Measurements from ENCODE around the gene POLR2H. TPM values are rescaled to one million over a fixed set of nuclear protein-coding genes. Genes with fewer than 3 reads are reported as not detected.

The POLR2H gene
- total RNA-seq, 5 donors from 2014 or later (not counting 1 experiment from before 2014, with no cell fraction given) = 33.0 to 75.1 (median 53.3) TPM

DNA sequence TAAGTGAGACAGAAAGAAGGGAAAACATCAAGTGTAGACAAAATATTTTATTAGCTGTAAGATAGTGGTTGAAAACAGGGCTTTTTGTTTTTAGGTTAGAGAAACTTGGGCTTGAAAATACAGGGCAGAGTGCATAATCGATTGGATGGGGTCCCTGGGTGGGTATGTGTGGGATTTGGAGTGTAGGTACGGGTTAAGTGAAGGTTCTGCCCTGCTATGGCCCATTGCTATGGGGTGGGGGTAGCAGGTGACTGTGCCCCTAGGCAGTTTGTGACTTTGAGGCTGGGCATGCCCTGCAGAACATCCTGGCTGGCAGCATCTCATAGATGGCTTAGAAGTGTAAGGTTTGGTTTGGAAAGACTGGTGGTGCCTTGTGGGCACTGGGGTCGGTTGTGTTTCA is 27.8 kb upstream of the POLR2H start:
- DNase-seq = no peak
- WGBS (ENCODE audit: insufficient coverage) = 88% methylated on average over 2 of the region's 3 CpGs
- H3K36me3 ChIP-seq (ENCODE audit: control insufficient read depth in 2 of 2, extremely low read depth in 1 of 2, insufficient read depth in 1 of 2, low read length in 1 of 2) = peaks cover 18 to 57% of the 10 kb centered on the region in 2 donors

DNA sequence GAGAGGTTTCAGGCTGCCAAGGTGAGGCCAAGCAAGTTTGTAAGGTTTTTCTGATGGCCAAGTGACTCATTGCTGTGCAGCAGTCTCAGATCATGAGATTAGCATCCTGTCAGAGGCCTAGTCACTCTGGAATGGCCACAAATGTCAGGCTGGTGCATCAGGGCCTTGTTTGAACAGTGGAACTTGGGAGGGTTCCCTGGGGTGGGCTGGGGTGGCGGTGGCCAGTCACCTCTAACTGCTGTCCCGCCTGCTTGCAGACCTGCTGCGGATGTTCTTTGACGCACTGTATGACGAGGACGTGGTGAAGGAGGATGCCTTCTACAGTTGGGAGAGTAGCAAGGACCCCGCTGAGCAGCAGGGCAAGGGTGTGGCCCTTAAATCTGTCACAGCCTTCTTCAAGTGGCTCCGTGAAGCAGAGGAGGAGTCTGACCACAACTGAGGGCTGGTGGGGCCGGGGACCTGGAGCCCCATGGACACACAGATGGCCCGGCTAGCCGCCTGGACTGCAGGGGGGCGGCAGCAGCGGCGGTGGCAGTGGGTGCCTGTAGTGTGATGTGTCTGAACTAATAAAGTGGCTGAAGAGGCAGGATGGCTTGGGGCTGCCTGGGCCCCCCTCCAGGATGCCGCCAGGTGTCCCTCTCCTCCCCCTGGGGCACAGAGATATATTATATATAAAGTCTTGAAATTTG is 26.9 kb upstream of the POLR2H start:
- Histone ChIP-seq H3K36me3 (ENCODE audit: control insufficient read depth in 2 of 2, extremely low read depth in 1 of 2, insufficient read depth in 1 of 2, low read length in 1 of 2) (peaks cover 14 to 50% of the 10 kb centered on the region in 2 donors), H3K27me3 (replicated peaks in 1 of 2; ENCODE audit: control insufficient read depth in 2 of 2, extremely low read depth in 1 of 2, insufficient read depth in 2 of 2, low read length in 1 of 2) (peaks cover 0 to 8% of the 10 kb centered on the region in 2 experiments), H3K9me3 (no peaks in the 10 kb centered on the region), H3K4me3 (ENCODE audit: control insufficient read depth in 1 of 2, extremely low read depth in 1 of 2, low read length in 1 of 2) (no peak overlapping the region), H3K4me1 (ENCODE audit: control insufficient read depth in 1 of 2, extremely low read depth in 1 of 2, insufficient read depth in 2 of 2, low read length in 2 of 2) (peaks cover 6 to 36% of the 10 kb centered on the region in 2 experiments), H3K27ac (ENCODE audit: low read length) (peak overlapping the region; percentile 98)
- Mint-ChIP-seq H3K27ac (peak overlapping the region; percentile 44 to 76), H3K27me3 (no peaks in the 10 kb centered on the region), H3K4me1 (peaks cover 46 to 53% (median 47%) of the 10 kb centered on the region in 3 donors), H3K9me3 (no peaks in the 10 kb centered on the region), H3K36me3 (peaks cover 27% of the 10 kb centered on the region), H3K4me3 (peak overlapping the region; percentile 17 to 87 (median 49))
- ChIA-PET CTCF (no interaction called here), POLR2A (no interaction called here)
- peak in 9 of 35 experiments; percentile 12 to 45 (median 24) for DNase-seq
- peak in 3 of 4 experiments; percentile 43 to 52 (median 44) for ATAC-seq (replicated peaks in 1 of 4)
- WGBS (ENCODE audit: insufficient coverage) = 88% methylated on average over 12 of the region's 15 CpGs

More for the DNA sequence above, 27.8 kb upstream of the POLR2H start:
- Mint-ChIP-seq H3K27ac (peak overlapping the region; percentile 44 to 76), H3K4me3 (peak overlapping the region in 1 of 3 donors; percentile 12), H3K27me3 (no peaks in the 10 kb centered on the region), H3K36me3 (peaks cover 35% of the 10 kb centered on the region), H3K4me1 (peaks cover 44 to 53% (median 45%) of the 10 kb centered on the region in 3 donors), H3K9me3 (no peaks in the 10 kb centered on the region)
- no peaks in the 10 kb centered on the region for H3K9me3 ChIP-seq
- H3K4me3 ChIP-seq (ENCODE audit: control insufficient read depth in 1 of 2, extremely low read depth in 1 of 2, low read length in 1 of 2) = no peak overlapping the region
- CTCF ChIA-PET = interaction anchor here in 1 of 2 donors (0.6 kb wide), 1 partner anchor 78 kb away, joined by 4 read pairs; no protein-coding TSS in a partner anchor
- peaks cover 0 to 6% of the 10 kb centered on the region in 2 experiments for H3K27me3 ChIP-seq (replicated peaks in 1 of 2; ENCODE audit: control insufficient read depth in 2 of 2, extremely low read depth in 1 of 2, insufficient read depth in 2 of 2, low read length in 1 of 2)
- no peak for ATAC-seq (replicated peaks in 1 of 4)
- H3K27ac ChIP-seq (ENCODE audit: low read length) = peak overlapping the region; percentile 98
- POLR2A ChIA-PET = no interaction called here
- peaks cover 6 to 33% of the 10 kb centered on the region in 2 experiments for H3K4me1 ChIP-seq (ENCODE audit: control insufficient read depth in 1 of 2, extremely low read depth in 1 of 2, insufficient read depth in 2 of 2, low read length in 2 of 2)

DNA sequence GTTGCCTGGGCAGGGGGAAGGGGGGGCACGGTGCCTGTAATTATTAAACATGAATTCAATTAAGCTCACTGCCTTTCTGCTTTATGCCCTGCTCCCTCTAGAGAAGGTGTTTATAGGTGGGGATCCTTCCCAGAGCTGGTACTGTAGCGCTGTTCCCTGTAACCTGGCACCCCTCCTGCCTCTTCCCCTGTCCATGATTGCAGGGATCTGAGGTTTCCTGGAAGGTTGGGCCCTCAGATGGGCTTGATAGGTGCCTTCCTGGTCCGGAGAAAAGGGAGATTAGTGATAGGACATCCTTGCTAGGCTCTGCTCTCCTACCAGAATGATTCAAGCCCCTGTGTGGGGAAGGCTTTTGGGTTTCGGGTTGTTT is 26.2 kb upstream of the POLR2H start:
- Mint-ChIP-seq H3K4me3 (peak overlapping the region; percentile 80 to 88 (median 87)), H3K9me3 (no peaks in the 10 kb centered on the region), H3K27me3 (no peaks in the 10 kb centered on the region), H3K27ac (peak overlapping the region; percentile 86 to 89), H3K4me1 (peaks cover 46 to 53% (median 47%) of the 10 kb centered on the region in 3 donors), H3K36me3 (peaks cover 24% of the 10 kb centered on the region)
- Histone ChIP-seq H3K27ac (ENCODE audit: low read length) (peak overlapping the region; percentile 98), H3K4me1 (ENCODE audit: control insufficient read depth in 1 of 2, extremely low read depth in 1 of 2, insufficient read depth in 2 of 2, low read length in 2 of 2) (peaks cover 6 to 36% of the 10 kb centered on the region in 2 experiments), H3K36me3 (ENCODE audit: control insufficient read depth in 2 of 2, extremely low read depth in 1 of 2, insufficient read depth in 1 of 2, low read length in 1 of 2) (peaks cover 14 to 47% of the 10 kb centered on the region in 2 donors), H3K9me3 (no peaks in the 10 kb centered on the region), H3K27me3 (replicated peaks in 1 of 2; ENCODE audit: control insufficient read depth in 2 of 2, extremely low read depth in 1 of 2, insufficient read depth in 2 of 2, low read length in 1 of 2) (peaks cover 0 to 8% of the 10 kb centered on the region in 2 experiments), H3K4me3 (ENCODE audit: control insufficient read depth in 1 of 2, extremely low read depth in 1 of 2, low read length in 1 of 2) (peak overlapping the region; percentile 28 to 61)
- ATAC-seq (replicated peaks in 1 of 4) (peak in 1 of 4 experiments; percentile 13), DNase-seq (no peak)
- ChIA-PET CTCF (no interaction called here), POLR2A (no interaction called here)
- 39% methylated on average over 2 of the region's 4 CpGs for WGBS (ENCODE audit: insufficient coverage)

DNA sequence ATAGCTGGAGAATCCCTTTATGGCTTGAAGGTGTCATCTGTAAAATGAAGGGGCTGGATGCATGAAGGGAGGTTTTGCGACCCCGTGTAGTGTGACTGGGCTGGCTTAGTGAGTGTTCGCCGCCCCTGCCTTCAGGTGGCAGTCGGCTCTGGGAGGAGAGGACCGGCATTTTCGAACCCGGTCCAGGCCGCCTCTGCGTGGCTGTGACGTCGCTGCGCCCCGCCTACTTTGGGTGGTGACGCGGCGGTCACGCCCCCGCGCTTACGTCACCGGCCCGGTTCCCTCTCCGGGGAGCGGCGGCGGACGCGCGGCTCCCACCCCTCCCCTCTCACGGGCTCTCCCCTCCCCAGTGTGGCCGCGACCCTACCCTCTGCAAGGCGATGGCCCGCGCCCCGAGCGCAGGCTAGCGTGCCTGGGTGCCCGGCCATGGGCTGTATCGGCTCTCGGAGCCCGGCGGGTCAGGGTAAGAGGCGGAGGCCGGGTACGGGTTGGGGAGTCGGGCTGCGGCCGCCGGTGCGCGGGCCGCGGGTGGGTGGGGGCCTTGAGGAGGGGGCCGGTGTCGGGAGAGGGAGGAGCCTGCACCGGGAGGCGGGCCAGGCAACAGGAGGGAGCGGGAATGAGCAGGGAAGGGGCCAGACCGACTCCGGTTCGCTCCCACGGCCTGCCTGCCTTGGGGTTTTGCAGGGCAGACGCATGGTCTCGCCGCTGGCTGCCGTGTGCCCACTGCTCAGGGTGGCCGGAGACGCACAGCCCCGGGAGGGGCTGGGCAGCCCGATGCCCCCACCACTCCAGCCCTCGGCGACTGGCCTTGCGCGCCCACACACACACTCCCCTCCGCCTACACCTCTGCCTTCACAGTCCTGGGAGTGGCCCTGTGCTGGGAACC is 25.6 kb upstream of the POLR2H start:
- peaks cover 25% of the 10 kb centered on the region for H3K36me3 Mint-ChIP-seq
- ChIA-PET POLR2A (no interaction called here), CTCF (no interaction called here)
- H3K27ac Mint-ChIP-seq = peak overlapping the region; percentile 88 to 89
- peaks cover 46 to 53% (median 47%) of the 10 kb centered on the region in 3 donors for H3K4me1 Mint-ChIP-seq
- H3K4me3 ChIP-seq (ENCODE audit: control insufficient read depth in 1 of 2, extremely low read depth in 1 of 2, low read length in 1 of 2) = peak overlapping the region; percentile 55 to 61
- H3K4me3 Mint-ChIP-seq = peak overlapping the region; percentile 80 to 88 (median 87)
- H3K27ac ChIP-seq (ENCODE audit: low read length) = peak overlapping the region; percentile 98
- H3K27me3 ChIP-seq (replicated peaks in 1 of 2; ENCODE audit: control insufficient read depth in 2 of 2, extremely low read depth in 1 of 2, insufficient read depth in 2 of 2, low read length in 1 of 2) = peaks cover 0 to 8% of the 10 kb centered on the region in 2 experiments
- H3K36me3 ChIP-seq (ENCODE audit: control insufficient read depth in 2 of 2, extremely low read depth in 1 of 2, insufficient read depth in 1 of 2, low read length in 1 of 2) = peaks cover 11 to 44% of the 10 kb centered on the region in 2 donors
- H3K4me1 ChIP-seq (ENCODE audit: control insufficient read depth in 1 of 2, extremely low read depth in 1 of 2, insufficient read depth in 2 of 2, low read length in 2 of 2) = peaks cover 6 to 36% of the 10 kb centered on the region in 2 experiments
- H3K27me3 Mint-ChIP-seq = no peaks in the 10 kb centered on the region
- DNase-seq = peak; percentile 61 to 94 (median 82)
- no peaks in the 10 kb centered on the region for H3K9me3 Mint-ChIP-seq
- no peaks in the 10 kb centered on the region for H3K9me3 ChIP-seq
- ATAC-seq (replicated peaks in 1 of 4) = peak; percentile 77 to 79 (median 79)
- WGBS (ENCODE audit: insufficient coverage) = 2% methylated on average over 68 of the region's 77 CpGs

DNA sequence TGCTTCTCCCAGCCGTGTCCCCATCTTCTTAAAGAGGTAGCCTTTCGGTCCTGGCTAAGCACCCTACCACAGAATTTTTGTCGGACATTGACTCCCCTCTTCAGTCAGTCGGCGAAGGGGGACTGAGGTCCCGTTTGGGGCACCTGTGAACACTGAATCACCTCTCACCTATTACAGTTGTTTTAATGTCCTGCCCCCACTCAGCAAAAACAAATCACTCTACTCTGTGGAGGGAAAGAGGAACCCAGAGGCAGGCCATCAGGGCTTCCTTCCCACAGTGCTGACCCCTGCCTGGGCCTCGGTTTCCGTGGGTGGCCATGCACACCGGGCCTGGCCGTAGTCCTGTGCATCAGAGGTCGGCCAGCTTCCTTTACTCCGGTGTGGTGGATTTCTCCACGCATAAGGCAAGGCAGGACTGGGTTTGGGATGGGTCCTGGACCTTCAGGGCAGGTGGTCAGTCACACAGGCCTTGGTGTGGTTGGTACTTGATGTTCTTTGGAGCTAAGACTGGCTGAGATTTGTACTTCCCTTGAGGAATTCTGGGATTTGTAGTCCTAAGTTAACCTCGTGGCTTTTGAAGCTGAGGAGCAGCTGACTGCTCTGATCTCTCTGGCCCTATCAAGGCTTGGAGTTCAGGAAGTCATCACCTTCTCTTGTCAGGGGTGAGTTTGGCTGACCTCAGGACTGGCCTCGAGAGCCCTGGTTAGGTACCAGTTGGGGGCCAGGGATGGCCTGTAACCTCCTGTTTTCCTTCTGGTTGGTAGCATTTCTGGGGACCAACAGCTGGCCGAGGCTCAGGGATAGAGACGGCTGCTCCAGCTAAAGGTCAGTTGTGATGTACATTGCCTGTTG is 24.7 kb upstream of the POLR2H start:
- ChIA-PET CTCF (interaction anchor here in 1 of 2 donors (0.7 kb wide), 1 partner anchor 178 kb away, joined by 3 read pairs; no protein-coding TSS in a partner anchor), POLR2A (no interaction called here)
- H3K4me1 ChIP-seq (ENCODE audit: control insufficient read depth in 1 of 2, extremely low read depth in 1 of 2, insufficient read depth in 2 of 2, low read length in 2 of 2) = peaks cover 6 to 36% of the 10 kb centered on the region in 2 experiments
- Mint-ChIP-seq H3K27me3 (no peaks in the 10 kb centered on the region), H3K9me3 (no peaks in the 10 kb centered on the region), H3K4me1 (peaks cover 46 to 53% (median 47%) of the 10 kb centered on the region in 3 donors), H3K4me3 (peak overlapping the region; percentile 80 to 88 (median 87)), H3K36me3 (peaks cover 18% of the 10 kb centered on the region), H3K27ac (peak overlapping the region; percentile 76 to 88)
- DNase-seq = peak in 2 of 35 experiments; percentile 27 to 29
- peaks cover 0 to 8% of the 10 kb centered on the region in 2 experiments for H3K27me3 ChIP-seq (replicated peaks in 1 of 2; ENCODE audit: control insufficient read depth in 2 of 2, extremely low read depth in 1 of 2, insufficient read depth in 2 of 2, low read length in 1 of 2)
- no peak for ATAC-seq (replicated peaks in 1 of 4)
- peak overlapping the region; percentile 98 for H3K27ac ChIP-seq (ENCODE audit: low read length)
- no peaks in the 10 kb centered on the region for H3K9me3 ChIP-seq
- H3K36me3 ChIP-seq (ENCODE audit: control insufficient read depth in 2 of 2, extremely low read depth in 1 of 2, insufficient read depth in 1 of 2, low read length in 1 of 2) = peaks cover 10 to 36% of the 10 kb centered on the region in 2 donors
- peak overlapping the region; percentile 55 to 61 for H3K4me3 ChIP-seq (ENCODE audit: control insufficient read depth in 1 of 2, extremely low read depth in 1 of 2, low read length in 1 of 2)
- 52% methylated on average over 16 of the region's 17 CpGs for WGBS (ENCODE audit: insufficient coverage)
